DND-41 (cell line): ENCODE results near the gene HPS1.

Source experiments
- CTCF ChIP-seq: IDR thresholded peaks from 2 replicates; pipeline ENCODE4 v1.5.1; 2012; ENCODE audit warnings: borderline replicate concordance, low read length, moderate library complexity, mild to moderate bottlenecking; ENCODE audit not compliant: poor library complexity, severe bottlenecking; ENCODE audit errors: extremely low read depth
- EZH2 ChIP-seq: IDR thresholded peaks from 3 replicates; pipeline ENCODE4 v1.6.1; 2012; ENCODE audit warnings: borderline replicate concordance, low read depth, mild to moderate bottlenecking, moderate library complexity, low read length, inconsistent platforms; ENCODE audit not compliant: severe bottlenecking

- TF ChIP-seq CTCF (no peak), EZH2 (no peak)
These were observed 35.4 kb upstream of the HPS1 start for GRCh38 chr10:98482096-98482495.
